Tibial artery (tissue), 4 donors: ENCODE measurements around the gene CLIC6.

Experiments used
- DNase-seq, 2 donors: peaks; one replicate each; pipeline ENCODE4 v3.0.0-alpha.2; 2019
- H3K27ac ChIP-seq, 2 donors: fragments of 200-600 bp; sonication (generic) in 1 of 2; 1 replicate in 1 of 2; 2 replicates in 1 of 2; pipeline ENCODE4 v1.5.1; 2018 to 2019; ENCODE audit warnings: mild to moderate bottlenecking in 1 of 2
- H3K27me3 ChIP-seq, 2 donors: fragments of 200-600 bp; sonication (generic) in 1 of 2; one replicate each; pipeline versions ENCODE4 v1.5.1 to v1.6.0; 2016 to 2019
- H3K36me3 ChIP-seq, 3 donors: fragments of 200-600 bp; sonication (generic) in 2 of 3; one replicate each; pipeline ENCODE4 v1.5.1; 2016 to 2019; ENCODE audit warnings: mild to moderate bottlenecking in 2 of 3
- H3K4me1 ChIP-seq, 4 donors: fragments of 200-600 bp; sonication (generic) in 2 of 4; 1 replicate in 3 of 4; 2 replicates in 1 of 4; pipeline ENCODE4 v1.5.1; 2016 to 2019
- H3K4me3 ChIP-seq, 2 donors: fragments of 200-600 bp; sonication (generic) in 1 of 2; 1 replicate in 1 of 2; 2 replicates in 1 of 2; pipeline ENCODE4 v1.5.1; 2018 to 2019; ENCODE audit warnings: mild to moderate bottlenecking in 2 of 2
- H3K9me3 ChIP-seq, 3 donors: fragments of 200-600 bp; sonication (generic) in 1 of 3; one replicate each; pipeline ENCODE4 v1.5.1; 2016 to 2019
- CTCF ChIP-seq, 2 experiments: fragments of 200-600 bp in 1 of 2; fragments of 450-650 bp in 1 of 2; IDR thresholded peaks; one replicate each; pipeline ENCODE4 v1.5.1; 2017 to 2019; ENCODE audit warnings: antibody characterized with exemption in 2 of 2, mild to moderate bottlenecking in 1 of 2, moderate library complexity in 1 of 2
- intact Hi-C: fragments of 100-400 bp; cut with DNase I; formaldehyde crosslinking; loops from one replicate; pipeline ENCODE4 v1.15.0; 2023; ENCODE audit warnings: low total_unique reads

Gene CLIC6

GRCh38 chr21:34736116-34736874 lies 67.5 kb downstream of the CLIC6 start:
- peaks cover 0 to 19% (median 0%) of the 10 kb centered on the region in 4 donors for H3K4me1 ChIP-seq
- no peak for TF ChIP-seq CTCF (IDR thresholded peaks at IDR 0.05)
- peaks cover 0 to 4% of the 10 kb centered on the region in 2 donors for H3K27me3 ChIP-seq
- no peak overlapping the region for H3K4me3 ChIP-seq
- intact Hi-C loops, result no loop called here
- no peak overlapping the region for H3K27ac ChIP-seq
- DNase-seq, result peak in 1 of 2 donors; percentile 50
- H3K9me3 ChIP-seq, result no peaks in the 10 kb centered on the region
- no peaks in the 10 kb centered on the region for H3K36me3 ChIP-seq

GRCh38 chr21:34737115-34737514 lies 68.3 kb downstream of the CLIC6 start:
- H3K27ac ChIP-seq, result no peak overlapping the region
- peak in 1 of 2 donors; percentile 9 for DNase-seq
- peaks cover 0 to 5% of the 10 kb centered on the region in 2 donors for H3K27me3 ChIP-seq
- no peak overlapping the region for H3K4me3 ChIP-seq
- H3K4me1 ChIP-seq, result peaks cover 0 to 19% (median 0%) of the 10 kb centered on the region in 4 donors
- no peak for TF ChIP-seq CTCF (IDR thresholded peaks at IDR 0.05)
- no peaks in the 10 kb centered on the region for H3K36me3 ChIP-seq
- H3K9me3 ChIP-seq, result no peaks in the 10 kb centered on the region
- intact Hi-C loops, result no loop called here

GRCh38 chr21:34740198-34740597 lies 71.4 kb downstream of the CLIC6 start:
- Histone ChIP-seq H3K27ac (no peak overlapping the region), H3K4me1 (peaks cover 0 to 15% (median 3%) of the 10 kb centered on the region in 4 donors), H3K9me3 (no peaks in the 10 kb centered on the region), H3K27me3 (peaks cover 0 to 5% of the 10 kb centered on the region in 2 donors), H3K36me3 (no peaks in the 10 kb centered on the region), H3K4me3 (no peak overlapping the region)
- no peak for TF ChIP-seq CTCF (IDR thresholded peaks at IDR 0.05)
- no peak for DNase-seq
- intact Hi-C loops, result no loop called here

GRCh38 chr21:34743285-34743684 lies 74.5 kb downstream of the CLIC6 start:
- DNase-seq, result no peak
- Histone ChIP-seq H3K4me1 (peaks cover 0 to 14% (median 0%) of the 10 kb centered on the region in 4 donors), H3K36me3 (no peaks in the 10 kb centered on the region), H3K27ac (no peak overlapping the region), H3K9me3 (no peaks in the 10 kb centered on the region), H3K4me3 (no peak overlapping the region), H3K27me3 (peaks cover 0 to 5% of the 10 kb centered on the region in 2 donors)
- TF ChIP-seq CTCF (IDR thresholded peaks at IDR 0.05), result no peak
- intact Hi-C loops, result no loop called here

GRCh38 chr21:34743831-34744230 lies 75.0 kb downstream of the CLIC6 start:
- intact Hi-C loops, result no loop called here
- no peaks in the 10 kb centered on the region for H3K9me3 ChIP-seq
- TF ChIP-seq CTCF (IDR thresholded peaks at IDR 0.05), result no peak
- peaks cover 0 to 14% (median 0%) of the 10 kb centered on the region in 4 donors for H3K4me1 ChIP-seq
- no peaks in the 10 kb centered on the region for H3K36me3 ChIP-seq
- peak; percentile 66 to 70 for DNase-seq
- H3K27me3 ChIP-seq, result peaks cover 0 to 5% of the 10 kb centered on the region in 2 donors
- no peak overlapping the region for H3K27ac ChIP-seq
- H3K4me3 ChIP-seq, result no peak overlapping the region
